CD14-positive monocyte (primary cell): ENCODE measurements around the gene RIT1. TPM values are rescaled to one million over a fixed set of nuclear protein-coding genes. Genes with fewer than 3 reads are reported as not detected.

Experiments
- DNase-seq, 3 donors: peaks; one replicate each; pipeline ENCODE4 v3.0.0-alpha.2; 2011 to 2022
- H2AFZ ChIP-seq: 2 replicates; pipeline ENCODE4 v1.6.0; 2012; ENCODE audit warnings: mild to moderate bottlenecking, low read depth, low read length, inconsistent platforms; ENCODE audit not compliant: insufficient read depth, poor library complexity, severe bottlenecking
- H3K27ac ChIP-seq, 2 donors: 1 replicate in 1 of 2; 2 replicates in 1 of 2; pipeline ENCODE4 v1.5.1; 2012 to 2013; ENCODE audit warnings: low read length in 2 of 2, control low read depth in 1 of 2, inconsistent platforms in 1 of 2, low read depth in 1 of 2, mild to moderate bottlenecking in 1 of 2
- H3K27me3 ChIP-seq, 2 donors: one replicate each; pipeline versions ENCODE4 v1.6.0 to v1.6.1; 2011 to 2013; ENCODE audit warnings: low read length in 2 of 2; ENCODE audit not compliant: control insufficient read depth in 2 of 2, insufficient read depth in 2 of 2
- H3K36me3 ChIP-seq, 2 donors: replicated peaks in 1 of 2; 1 replicate in 1 of 2; 2 replicates in 1 of 2; pipeline versions ENCODE4 v1.5.1 to v1.6.1; 2012 to 2013; ENCODE audit warnings: low read length in 2 of 2, control low read depth in 1 of 2, inconsistent platforms in 1 of 2, mild to moderate bottlenecking in 1 of 2; ENCODE audit not compliant: insufficient read depth in 2 of 2, control insufficient read depth in 1 of 2
- H3K4me1 ChIP-seq, 2 donors: 1 replicate in 1 of 2; 2 replicates in 1 of 2; pipeline versions ENCODE4 v1.5.1 to v1.6.1; 2012 to 2013; ENCODE audit warnings: low read length in 2 of 2, control low read depth in 1 of 2, inconsistent platforms in 1 of 2, mild to moderate bottlenecking in 1 of 2, moderate library complexity in 1 of 2; ENCODE audit not compliant: insufficient read depth in 2 of 2, control insufficient read depth in 1 of 2
- H3K4me2 ChIP-seq: replicated peaks from 2 replicates; pipeline ENCODE3; 2012; ENCODE audit warnings: low read length, moderate library complexity, mild to moderate bottlenecking; ENCODE audit not compliant: poor library complexity, severe bottlenecking; ENCODE audit errors: extremely low read depth
- H3K4me3 ChIP-seq, 3 experiments: fragments of 200-600 bp in 1 of 3; sonication (generic) in 1 of 3; replicated peaks in 1 of 3; 1 replicate in 2 of 3; 2 replicates in 1 of 3; pipeline ENCODE4 v1.5.1; 2011 to 2013; ENCODE audit warnings: low read length in 3 of 3, mild to moderate bottlenecking in 3 of 3, control low read depth in 2 of 3, low read depth in 2 of 3, inconsistent platforms in 1 of 3, moderate library complexity in 1 of 3
- H3K79me2 ChIP-seq: 2 replicates; pipeline ENCODE4 v1.6.0; 2012; ENCODE audit warnings: mild to moderate bottlenecking, control low read depth, inconsistent platforms, low read length, moderate library complexity; ENCODE audit not compliant: insufficient read depth
- H3K9ac ChIP-seq: 2 replicates; pipeline ENCODE4 v1.6.0; 2017; ENCODE audit warnings: low read length, mild to moderate bottlenecking; ENCODE audit not compliant: insufficient read depth, poor library complexity, severe bottlenecking
- H3K9me3 ChIP-seq, 2 donors: replicated peaks in 1 of 2; 1 replicate in 1 of 2; 2 replicates in 1 of 2; pipeline versions ENCODE4 v1.5.1 to v1.6.1; 2012 to 2013; ENCODE audit warnings: low read length in 2 of 2, control low read depth in 1 of 2; ENCODE audit not compliant: control insufficient read depth in 1 of 2, insufficient read depth in 1 of 2
- H4K20me1 ChIP-seq: 2 replicates; pipeline ENCODE4 v1.6.0; 2012; ENCODE audit warnings: mild to moderate bottlenecking, low read length, control low read depth, moderate library complexity; ENCODE audit not compliant: insufficient read depth
- H3K27ac Mint-ChIP-seq, 7 donors: one replicate each; pipeline ENCODE4 v1.8.0; 2020; ENCODE audit warnings: mild to moderate bottlenecking in 7 of 7, mixed read lengths in 7 of 7, moderate library complexity in 6 of 7, inconsistent platforms in 2 of 7
- H3K27me3 Mint-ChIP-seq, 3 donors: one replicate each; pipeline ENCODE4 v1.8.0; 2021 to 2022; ENCODE audit warnings: low read depth in 3 of 3, mild to moderate bottlenecking in 3 of 3, mixed read lengths in 3 of 3, moderate library complexity in 3 of 3, inconsistent platforms in 1 of 3
- H3K36me3 Mint-ChIP-seq, 2 donors: one replicate each; pipeline ENCODE4 v1.8.0; 2020; ENCODE audit warnings: mixed read lengths in 2 of 2, inconsistent platforms in 1 of 2, mild to moderate bottlenecking in 1 of 2
- H3K4me1 Mint-ChIP-seq: one replicate; pipeline ENCODE4 v1.8.0; 2020; ENCODE audit warnings: mild to moderate bottlenecking, mixed read lengths
- H3K4me3 Mint-ChIP-seq, 2 donors: one replicate each; pipeline ENCODE4 v1.8.0; 2020; ENCODE audit warnings: mild to moderate bottlenecking in 2 of 2, mixed read lengths in 2 of 2, moderate library complexity in 1 of 2
- H3K9me3 Mint-ChIP-seq, 7 donors: one replicate each; pipeline ENCODE4 v1.8.0; 2020 to 2022; ENCODE audit warnings: mixed read lengths in 7 of 7, mild to moderate bottlenecking in 6 of 7, moderate library complexity in 6 of 7, inconsistent platforms in 2 of 7
- WGBS: methylation state at CpG from one replicate; pipeline ENCODE4 v1.1.5; 2013; ENCODE audit warnings: missing lambda C conversion rate; ENCODE audit not compliant: insufficient coverage; 5-methylcytosine and 5-hydroxymethylcytosine counted together
- intact Hi-C, 2 donors: fragments of 100-400 bp; cut with micrococcal nuclease; formaldehyde crosslinking; loops; one replicate each; pipeline versions ENCODE4 v1.15.0 to v1.15.1; 2023
- polyA plus RNA-seq, 3 donors: library from polyadenylated mRNA; depleted of rRNA in 1 of 3; unstranded in 2 of 3; stranded (reverse) in 1 of 3; fragments of 300-500 nt in 2 of 3; fragments of >200 nt in 1 of 3; fragmentation: Illumina TruSeq in 2 of 3; gene quantifications; 1 replicate in 2 of 3; 2 replicates in 1 of 3; pipeline ENCODE4 v1.2.3, GENCODE V29; 2012 to 2021
- TF ChIP-seq, protein P1 (sequence below): fragments of 200-600 bp; IDR thresholded peaks from one replicate; pipeline ENCODE4 v1.8.0; 2022; ENCODE audit warnings: antibody characterized with exemption, mild to moderate bottlenecking

Gene RIT1
- polyA plus RNA-seq, 3 donors: 57.2 to 76.8 (median 69.6) TPM

DNA sequence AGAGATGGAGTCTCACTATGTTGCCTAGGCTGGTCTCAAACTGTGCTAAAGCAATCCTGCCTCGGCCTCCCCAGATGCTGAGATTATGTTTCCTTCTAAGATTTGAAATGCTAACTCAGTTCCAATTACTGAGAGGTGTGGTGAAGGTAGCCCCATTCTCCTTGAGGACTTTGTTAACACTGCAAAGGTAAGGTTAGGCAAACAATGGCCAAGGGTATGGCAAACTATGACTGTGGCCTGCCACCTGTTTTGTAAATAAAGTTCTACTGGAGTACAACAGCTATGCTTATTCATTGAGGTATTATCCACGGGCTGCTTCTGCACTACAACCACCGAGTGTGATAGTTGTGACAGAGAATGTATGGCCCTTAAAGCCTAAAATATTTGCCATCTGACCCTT, 9.6 kb upstream of the RIT1 start:
- Mint-ChIP-seq H3K9me3 (no peaks in the 10 kb centered on the region), H3K4me1 (no peaks in the 10 kb centered on the region), H3K4me3 (no peak overlapping the region), H3K36me3 (peaks cover 75 to 98% of the 10 kb centered on the region in 2 donors), H3K27ac (no peak overlapping the region), H3K27me3 (no peaks in the 10 kb centered on the region)
- no peaks in the 10 kb centered on the region for H3K27me3 ChIP-seq
- H3K27ac ChIP-seq: no peak overlapping the region
- no peaks in the 10 kb centered on the region for H3K4me1 ChIP-seq
- TF ChIP-seq, protein P1, sequence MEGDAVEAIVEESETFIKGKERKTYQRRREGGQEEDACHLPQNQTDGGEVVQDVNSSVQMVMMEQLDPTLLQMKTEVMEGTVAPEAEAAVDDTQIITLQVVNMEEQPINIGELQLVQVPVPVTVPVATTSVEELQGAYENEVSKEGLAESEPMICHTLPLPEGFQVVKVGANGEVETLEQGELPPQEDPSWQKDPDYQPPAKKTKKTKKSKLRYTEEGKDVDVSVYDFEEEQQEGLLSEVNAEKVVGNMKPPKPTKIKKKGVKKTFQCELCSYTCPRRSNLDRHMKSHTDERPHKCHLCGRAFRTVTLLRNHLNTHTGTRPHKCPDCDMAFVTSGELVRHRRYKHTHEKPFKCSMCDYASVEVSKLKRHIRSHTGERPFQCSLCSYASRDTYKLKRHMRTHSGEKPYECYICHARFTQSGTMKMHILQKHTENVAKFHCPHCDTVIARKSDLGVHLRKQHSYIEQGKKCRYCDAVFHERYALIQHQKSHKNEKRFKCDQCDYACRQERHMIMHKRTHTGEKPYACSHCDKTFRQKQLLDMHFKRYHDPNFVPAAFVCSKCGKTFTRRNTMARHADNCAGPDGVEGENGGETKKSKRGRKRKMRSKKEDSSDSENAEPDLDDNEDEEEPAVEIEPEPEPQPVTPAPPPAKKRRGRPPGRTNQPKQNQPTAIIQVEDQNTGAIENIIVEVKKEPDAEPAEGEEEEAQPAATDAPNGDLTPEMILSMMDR: no peak
- H2AFZ ChIP-seq: no peak overlapping the region
- H3K4me2 ChIP-seq: no peak overlapping the region
- peaks cover 47% of the 10 kb centered on the region for H4K20me1 ChIP-seq
- no peak overlapping the region for H3K9ac ChIP-seq
- peaks cover 19% of the 10 kb centered on the region for H3K79me2 ChIP-seq
- no peak for DNase-seq
- H3K9me3 ChIP-seq: no peaks in the 10 kb centered on the region
- intact Hi-C loops: no loop called here
- no CpG with 5 or more reads among the region's 3 CpGs for WGBS
- peaks cover 94 to 100% of the 10 kb centered on the region in 2 donors for H3K36me3 ChIP-seq
- H3K4me3 ChIP-seq: no peak overlapping the region

DNA sequence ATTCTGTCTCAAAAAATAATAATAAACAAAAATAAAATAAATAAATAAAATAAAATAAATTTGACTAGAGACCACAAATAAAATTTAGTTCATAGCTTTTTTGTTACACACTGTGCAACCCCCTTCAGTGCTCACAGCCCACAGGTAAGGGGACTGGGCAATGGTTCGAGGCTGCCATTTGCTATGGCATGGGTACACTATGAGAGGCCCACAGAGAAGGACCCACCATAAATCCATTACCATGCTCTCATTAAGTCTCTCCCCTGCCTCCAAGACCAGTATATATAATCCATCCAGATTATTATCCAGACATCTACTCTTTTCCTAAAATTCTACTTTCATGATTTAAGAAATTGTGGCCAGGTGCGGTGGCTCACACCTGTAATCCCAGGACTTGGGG, 8.7 kb upstream of the RIT1 start:
- Mint-ChIP-seq H3K36me3 (peaks cover 75 to 98% of the 10 kb centered on the region in 2 donors), H3K27me3 (no peaks in the 10 kb centered on the region)
- intact Hi-C loops: no loop called here

More for the DNA sequence above, 8.7 kb upstream of the RIT1 start:
- no peak for DNase-seq
- no peak overlapping the region for H3K27ac ChIP-seq
- H3K36me3 ChIP-seq: peaks cover 94 to 100% of the 10 kb centered on the region in 2 donors
- peaks cover 19% of the 10 kb centered on the region for H3K79me2 ChIP-seq
- no peaks in the 10 kb centered on the region for H3K27me3 ChIP-seq
- 89% methylated on average over 1 of the region's 2 CpGs for WGBS
- H4K20me1 ChIP-seq: peaks cover 44% of the 10 kb centered on the region
- H2AFZ ChIP-seq: no peak overlapping the region
- no peaks in the 10 kb centered on the region for H3K9me3 Mint-ChIP-seq
- TF ChIP-seq, protein P1: no peak
- no peaks in the 10 kb centered on the region for H3K4me1 ChIP-seq
- no peak overlapping the region for H3K4me3 ChIP-seq
- peak overlapping the region in 1 of 7 donors; percentile 26 for H3K27ac Mint-ChIP-seq
- H3K9ac ChIP-seq: no peak overlapping the region
- no peaks in the 10 kb centered on the region for H3K9me3 ChIP-seq
- no peaks in the 10 kb centered on the region for H3K4me1 Mint-ChIP-seq
- H3K4me3 Mint-ChIP-seq: no peak overlapping the region
- no peak overlapping the region for H3K4me2 ChIP-seq
